HG03469 (cell line): ENCODE results near the gene GBX1.

Source experiments
- ATAC-seq: cut with Tn5 transposase; IDR thresholded peaks from one replicate; pipeline ENCODE4 v1.9.1; 2021; ENCODE audit warnings: mild to moderate bottlenecking, moderate library complexity, moderate number of reproducible peaks; ENCODE audit not compliant: unreplicated experiment

The GBX1 gene

DNA sequence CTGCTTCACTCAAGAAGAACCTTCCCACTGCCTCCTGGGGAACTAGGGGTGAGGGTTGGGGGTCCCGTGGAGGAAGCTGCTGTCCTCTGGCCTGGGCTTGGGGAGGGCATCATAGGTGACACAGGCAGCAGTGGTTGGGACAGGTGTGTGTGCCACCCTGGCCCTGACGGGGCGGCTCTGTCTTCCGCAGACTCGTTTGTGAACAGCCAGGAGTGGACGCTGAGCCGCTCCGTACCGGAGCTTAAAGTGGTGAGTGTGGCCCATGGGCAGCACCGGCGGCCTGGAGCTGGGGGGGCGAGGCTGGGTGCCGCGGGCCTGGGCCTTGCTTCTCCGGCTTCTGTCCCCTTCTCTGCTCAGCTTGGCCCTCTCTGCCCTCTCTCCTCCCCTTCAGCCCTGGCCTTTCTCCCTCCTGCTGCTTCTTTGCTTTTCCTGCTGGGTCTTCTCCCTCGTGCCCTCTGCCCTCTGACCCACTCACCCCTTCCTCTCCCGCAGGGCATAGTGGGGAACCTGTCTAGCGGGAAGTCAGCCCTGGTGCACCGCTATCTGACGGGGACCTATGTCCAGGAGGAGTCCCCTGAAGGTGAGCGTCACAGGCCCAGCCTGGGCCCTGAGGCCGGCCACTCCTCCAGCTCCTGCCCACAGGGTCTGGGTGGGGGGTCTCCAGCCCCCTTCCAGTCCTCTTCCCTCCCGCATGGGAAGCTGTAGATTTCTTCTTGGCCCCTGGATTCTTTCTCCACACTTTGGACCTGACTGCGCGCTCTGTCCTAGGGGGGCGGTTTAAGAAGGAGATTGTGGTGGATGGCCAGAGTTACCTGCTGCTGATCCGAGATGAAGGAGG is 50.7 kb downstream of the GBX1 start:
- ATAC-seq = no peak

DNA sequence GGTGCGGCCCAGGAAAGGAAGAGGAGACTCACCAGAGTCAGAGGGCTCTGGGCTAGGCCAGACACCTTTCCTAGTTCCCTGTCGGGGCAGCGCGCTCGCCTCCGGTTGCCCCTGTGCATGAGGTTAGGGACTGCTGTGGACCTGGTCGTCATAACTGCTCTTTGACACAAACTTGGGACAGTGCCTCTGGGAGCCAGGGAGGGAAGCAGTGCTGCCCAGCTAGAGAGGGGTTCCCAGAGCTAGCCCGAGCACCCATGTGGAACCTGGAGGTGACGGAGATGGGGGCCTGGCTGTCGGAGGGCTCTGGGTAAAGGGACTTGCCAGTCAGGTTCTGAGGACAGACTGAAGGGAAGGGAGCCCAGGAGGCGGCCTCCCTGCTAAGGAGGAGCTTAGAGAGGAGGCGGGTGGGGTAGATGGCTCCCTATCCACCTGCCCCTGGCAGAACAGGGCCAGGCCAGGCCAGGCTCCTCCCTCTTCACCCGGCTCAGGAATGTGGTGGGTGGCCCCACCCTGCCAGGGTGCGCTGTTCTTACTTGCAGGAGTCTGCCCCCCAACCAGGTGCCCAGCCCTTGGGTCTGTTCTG is 51.6 kb downstream of the GBX1 start:
- no peak for ATAC-seq

DNA sequence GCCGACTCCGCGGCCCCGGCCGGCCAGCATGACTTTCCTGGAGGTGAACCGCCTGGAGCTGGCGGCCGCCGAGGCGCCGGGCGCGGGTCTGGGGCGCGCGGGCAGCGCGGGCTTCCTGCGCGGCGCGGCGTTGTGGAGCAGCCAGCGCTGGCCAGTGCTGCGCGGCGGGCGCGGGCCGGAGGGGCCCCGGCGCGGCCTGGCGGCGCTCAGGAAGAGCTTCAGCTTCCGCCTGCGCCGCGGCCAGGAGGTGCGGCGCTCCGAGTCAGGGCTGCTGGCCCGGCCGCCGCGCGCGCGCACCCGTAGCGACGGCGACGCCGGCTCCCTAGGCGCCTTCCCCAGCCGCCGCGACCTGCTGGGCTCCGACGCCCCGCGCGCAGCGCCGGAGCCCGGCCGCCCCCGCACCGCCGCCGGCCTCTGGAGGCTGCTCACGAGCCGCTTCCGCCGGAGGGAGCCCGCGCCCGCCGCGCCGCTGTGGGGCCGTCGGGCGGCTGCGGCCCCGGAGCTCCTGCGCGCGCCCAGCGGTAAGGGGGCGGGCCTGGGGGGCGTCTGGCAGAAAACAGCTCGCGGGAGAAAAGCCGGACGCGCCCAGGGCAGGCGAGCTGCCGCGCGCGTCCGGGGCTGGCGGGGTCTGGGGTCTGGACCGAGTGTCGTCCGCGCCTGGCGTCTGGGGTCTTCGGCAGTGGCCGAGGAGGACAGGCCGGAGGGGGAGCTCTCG is 52.2 kb downstream of the GBX1 start:
- ATAC-seq = no peak

DNA sequence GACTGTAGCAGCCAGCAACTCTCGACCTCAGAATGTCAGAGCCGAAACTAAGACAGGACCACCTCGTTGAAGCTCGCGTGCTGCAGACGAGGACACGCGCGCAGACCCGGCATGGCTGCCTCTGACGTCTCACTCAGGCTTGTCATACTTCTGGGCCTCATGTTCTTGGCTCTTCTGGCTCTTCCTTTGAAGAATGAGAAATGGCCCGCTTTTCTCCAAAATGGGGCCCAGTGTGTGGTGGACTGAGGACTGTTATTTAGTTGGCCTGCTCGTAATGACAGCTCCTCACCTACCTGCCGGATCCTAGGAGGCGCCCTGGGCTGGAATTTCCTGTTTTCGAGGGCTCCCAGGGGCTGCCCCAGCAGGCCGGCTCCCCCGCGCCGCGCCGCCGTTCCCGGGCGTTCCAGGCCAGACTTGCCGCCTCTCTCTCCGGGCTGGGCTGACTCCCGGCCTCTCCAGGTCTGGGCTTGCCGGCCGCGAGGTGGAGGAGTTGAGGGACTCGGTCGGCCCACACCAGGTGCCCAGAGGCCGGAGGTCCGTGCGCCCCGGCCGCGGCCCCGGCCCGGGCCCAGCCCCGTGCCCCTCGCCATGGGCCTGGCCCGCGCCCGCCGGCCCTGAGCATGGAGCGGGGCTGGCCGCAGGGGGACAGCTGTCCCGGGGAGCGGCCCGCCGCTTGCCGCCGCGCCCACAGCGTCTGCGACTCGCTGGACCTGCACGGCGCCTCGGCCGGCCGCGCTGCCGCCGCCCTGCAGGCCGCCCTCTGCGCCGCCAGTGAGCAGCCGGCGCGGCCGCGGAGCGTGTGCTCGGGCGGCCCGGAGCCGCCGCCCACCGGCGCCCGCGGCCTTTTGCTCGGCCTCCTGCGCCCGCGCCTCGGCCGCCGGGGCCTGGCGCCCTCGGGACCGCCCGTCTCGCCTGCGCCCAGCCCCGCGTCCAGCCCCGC is 53.1 kb downstream of the GBX1 start:
- ATAC-seq = no peak

DNA sequence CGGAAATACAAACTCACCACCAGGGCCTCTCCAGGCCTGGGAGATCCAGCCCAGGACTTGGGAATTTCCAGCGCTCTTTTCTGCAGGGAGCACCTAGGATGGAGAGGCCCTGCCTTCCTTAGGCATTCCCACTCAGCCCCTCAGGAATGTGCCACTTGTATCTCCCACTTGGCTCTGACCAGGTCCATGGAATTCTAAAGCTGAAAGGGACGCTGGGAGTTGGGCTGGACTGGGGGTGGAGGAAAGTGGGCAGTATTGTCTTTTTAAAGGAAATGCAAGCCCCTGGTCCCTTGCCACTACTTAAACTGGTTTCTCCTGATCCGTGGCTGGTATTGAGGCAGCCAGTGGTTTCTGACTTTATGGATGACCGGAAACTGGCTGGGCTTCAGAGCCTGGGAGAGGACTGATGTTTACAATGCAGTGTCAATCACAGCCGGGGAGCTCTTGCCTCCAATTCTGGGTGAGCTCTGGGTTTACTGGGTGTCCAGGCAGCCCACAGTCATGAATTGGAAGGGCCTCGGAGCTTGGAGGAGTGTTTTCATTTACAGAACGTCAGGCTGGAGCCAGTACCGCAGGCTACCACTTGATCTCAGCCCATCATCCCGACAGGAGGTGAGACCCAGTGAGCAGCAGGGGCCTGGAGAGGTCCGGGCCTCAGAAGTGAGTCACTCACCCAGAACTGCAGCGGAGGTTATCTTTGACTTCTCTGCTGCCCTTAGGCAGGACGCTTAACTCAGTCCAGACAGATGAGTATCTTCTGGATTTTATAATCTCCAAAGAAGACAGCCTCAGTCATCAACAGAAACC is 53.9 kb downstream of the GBX1 start:
- ATAC-seq = no peak

DNA sequence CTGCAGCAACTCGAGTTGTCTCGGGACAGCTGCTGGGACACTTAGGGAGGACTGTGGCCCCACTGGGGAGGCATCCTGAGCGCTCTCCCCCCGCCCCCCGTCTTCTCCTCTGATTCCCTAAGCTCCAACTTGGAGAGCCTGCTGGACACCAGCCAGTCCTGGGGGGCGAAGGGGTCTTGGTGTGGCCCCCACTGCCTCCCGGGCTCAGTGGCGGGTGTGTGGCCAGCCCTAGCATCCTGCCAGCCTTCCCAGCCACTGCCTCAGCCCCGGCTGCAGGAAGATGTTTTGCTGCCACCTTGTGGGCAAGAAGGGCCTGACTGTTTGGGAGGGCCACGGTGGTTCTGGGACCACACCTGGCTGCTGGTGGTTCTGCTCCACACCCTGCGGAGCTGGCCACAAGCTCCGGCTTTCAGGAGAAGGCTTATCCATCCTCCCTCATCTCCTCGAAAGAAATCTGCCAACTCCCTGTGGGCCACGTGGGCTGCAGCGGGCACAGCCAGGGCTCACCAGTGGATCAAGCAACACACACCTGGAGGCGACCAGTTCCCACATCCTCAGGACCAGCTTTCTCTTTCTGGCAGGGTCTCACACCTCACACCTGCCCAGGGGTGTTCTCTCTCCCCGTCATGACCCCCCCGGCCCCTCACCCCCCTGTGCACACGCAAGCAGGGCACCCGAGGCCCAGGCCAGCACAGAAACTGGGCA is 56.4 kb downstream of the GBX1 start:
- ATAC-seq = no peak

DNA sequence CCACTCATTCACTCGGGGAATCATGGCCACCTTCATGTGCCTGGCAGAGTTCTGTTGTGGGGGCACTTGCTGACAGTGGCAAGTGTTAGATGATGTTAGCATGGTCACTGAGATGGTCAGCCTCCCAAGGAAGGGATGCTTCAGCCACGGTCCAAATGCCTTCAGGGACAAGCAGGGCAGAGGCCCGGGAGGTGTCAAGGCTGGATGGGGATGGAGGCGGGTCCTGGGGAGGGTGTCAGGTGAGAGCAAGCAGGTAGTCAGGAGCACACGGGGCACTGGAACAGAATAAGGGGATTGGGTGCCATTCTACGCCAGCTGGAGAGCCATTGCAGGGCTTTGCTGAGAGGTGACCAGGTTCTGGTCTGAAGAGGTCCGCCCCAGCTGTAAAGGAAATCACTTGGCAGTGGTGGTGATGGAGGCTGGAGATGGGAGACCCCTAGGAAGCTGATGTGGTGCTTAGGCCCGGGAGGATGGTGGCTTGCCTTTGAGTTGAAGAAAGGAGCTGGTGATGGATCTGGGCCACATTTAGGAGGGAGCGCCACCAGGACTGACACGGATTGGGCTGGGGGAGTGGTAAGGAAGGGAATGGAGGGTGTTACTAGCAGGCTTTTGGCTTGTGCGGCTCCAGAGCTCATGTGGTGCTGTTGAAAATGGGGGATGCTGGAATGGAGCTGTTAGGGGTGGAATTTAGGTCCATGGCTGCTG is 57.1 kb downstream of the GBX1 start:
- no peak for ATAC-seq

DNA sequence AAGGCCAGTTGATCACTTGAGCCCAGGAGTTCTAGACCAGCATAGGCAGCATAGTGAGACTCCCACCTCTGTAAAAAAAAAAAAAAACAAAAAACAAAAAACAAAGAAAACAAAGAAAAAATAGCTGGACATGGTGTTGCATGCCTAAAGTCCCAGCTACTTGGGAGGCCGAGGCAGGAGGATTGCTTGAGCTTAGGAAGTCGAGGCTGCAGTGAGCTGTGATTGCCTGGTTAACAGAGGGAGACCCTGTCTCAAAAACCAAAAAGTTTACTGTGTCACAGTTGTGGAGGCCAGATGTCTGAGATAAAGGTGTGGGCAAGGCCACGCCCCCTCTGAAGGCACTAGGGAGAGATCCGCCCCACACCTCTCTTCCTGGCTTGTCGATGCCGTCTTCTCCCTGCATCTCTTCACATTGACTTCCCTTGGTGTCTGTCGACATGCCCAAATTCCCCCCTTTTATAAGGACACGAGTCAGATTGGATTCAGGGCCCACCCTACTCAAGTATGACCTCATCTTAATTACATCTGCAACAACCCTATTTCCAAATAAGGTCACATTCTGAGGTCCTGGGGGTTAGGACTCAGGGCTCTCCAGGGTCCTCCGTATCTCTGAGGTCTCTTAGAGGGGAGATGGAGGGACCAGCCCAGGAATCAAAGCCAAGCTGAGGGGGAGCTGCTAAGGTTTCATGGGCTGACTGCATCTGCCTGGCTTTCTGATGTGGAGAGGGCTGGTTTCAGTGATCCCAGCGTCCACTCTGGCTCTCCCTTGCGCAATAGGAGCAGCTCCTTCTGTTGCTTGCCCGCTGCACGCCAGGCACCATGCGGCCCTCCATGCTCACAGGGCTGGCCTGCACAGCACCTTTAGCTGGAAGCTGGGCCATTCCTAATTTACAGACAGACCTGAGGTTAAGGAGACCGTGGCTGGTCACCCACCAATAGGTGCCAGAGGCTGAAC is 58.1 kb downstream of the GBX1 start:
- ATAC-seq = no peak

DNA sequence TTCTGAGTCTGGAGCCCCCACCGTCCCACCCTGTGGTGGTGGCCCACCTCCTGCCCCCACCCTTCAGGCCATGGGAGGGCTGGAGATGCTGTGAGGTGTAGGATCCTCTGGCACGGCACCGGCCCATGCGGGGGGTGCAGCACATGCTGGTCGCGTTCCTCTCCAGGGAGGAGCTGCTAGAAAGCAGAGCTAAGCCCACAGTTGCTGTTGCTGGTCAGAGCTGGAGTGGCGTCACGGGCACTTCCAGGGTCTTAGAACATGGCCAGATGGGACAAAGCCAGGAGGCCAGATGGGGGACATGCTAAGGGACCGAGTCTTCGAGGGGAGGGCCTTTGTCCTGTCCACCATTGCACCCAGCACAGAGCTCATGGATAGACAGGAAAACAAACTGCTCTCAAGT is 59.6 kb downstream of the GBX1 start:
- ATAC-seq = no peak

DNA sequence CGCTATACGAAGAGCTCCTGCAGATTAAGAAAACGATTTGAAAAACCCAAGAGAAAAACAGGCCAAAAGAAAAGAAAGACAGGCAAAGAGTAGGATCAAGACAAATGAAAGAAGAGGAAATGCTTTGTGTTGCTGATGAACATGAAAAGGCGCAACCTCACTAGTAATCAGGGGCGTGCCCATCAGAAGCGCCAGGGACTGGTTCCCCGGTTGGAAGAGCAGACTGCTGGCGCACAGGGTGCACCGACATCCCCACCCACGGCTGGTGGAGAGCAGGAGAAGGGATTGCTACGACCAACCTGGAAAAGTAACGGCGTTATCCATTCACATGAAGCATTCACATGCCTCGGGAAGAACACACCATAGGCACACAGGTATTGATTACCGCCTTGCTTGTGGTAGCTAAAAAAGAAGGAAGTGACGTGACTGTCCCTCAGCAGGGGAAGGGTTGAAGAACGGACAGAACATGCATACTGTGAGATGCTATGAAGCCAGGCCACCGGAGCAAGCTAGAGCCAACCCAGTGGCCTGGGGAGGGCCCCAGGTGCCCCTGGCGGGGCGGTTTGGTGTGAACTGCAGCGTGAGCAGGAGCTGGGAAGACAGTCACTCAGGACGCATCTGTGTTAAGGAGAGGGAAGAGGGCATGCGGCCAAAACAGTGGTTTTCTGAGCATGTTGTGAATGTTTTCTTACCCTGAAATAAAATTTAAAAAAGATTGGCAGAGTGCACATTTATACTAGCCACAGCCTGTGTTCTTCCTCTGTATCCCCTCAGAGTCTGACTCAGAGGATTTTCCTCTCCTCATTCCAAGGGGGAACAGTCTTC is 62.9 kb downstream of the GBX1 start:
- no peak for ATAC-seq

DNA sequence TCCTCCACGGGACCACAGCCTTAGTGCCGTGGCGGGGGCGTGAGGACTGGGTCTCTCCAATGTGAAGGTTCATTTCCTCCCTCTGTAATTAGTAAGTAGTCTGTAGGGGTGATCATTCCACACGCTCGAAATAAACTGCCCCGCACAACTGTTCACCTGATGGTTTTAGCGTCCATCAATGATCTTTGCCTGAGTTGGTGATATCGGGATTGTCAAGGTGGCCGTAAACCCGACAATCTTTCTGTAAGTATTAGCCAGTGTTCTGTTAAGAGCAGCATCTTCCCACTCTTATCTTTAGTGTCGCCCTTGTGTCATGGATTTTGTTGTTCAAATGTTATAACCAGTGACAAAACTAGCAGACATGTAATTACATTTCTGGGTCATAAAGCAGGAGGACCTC is 63.5 kb downstream of the GBX1 start:
- ATAC-seq = no peak

DNA sequence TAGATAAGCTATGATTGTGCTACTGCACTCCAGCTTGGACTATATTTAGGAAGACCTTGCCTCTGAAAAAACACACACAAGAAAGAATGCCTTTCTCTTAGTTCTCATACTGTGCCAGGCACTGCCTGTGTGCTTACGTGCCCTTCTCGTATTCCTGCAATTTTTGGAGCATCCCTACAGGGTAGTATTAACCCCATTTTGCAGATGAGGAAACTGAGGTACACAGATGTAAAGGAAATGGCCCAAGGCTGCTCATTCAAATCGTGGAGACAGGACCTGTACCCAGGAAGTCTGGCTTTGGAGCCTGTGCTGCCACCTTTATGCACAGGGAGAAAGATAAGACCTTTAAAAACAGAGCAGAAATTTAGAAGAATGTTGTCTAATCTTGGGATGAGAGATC is 64.5 kb downstream of the GBX1 start:
- no peak for ATAC-seq

DNA sequence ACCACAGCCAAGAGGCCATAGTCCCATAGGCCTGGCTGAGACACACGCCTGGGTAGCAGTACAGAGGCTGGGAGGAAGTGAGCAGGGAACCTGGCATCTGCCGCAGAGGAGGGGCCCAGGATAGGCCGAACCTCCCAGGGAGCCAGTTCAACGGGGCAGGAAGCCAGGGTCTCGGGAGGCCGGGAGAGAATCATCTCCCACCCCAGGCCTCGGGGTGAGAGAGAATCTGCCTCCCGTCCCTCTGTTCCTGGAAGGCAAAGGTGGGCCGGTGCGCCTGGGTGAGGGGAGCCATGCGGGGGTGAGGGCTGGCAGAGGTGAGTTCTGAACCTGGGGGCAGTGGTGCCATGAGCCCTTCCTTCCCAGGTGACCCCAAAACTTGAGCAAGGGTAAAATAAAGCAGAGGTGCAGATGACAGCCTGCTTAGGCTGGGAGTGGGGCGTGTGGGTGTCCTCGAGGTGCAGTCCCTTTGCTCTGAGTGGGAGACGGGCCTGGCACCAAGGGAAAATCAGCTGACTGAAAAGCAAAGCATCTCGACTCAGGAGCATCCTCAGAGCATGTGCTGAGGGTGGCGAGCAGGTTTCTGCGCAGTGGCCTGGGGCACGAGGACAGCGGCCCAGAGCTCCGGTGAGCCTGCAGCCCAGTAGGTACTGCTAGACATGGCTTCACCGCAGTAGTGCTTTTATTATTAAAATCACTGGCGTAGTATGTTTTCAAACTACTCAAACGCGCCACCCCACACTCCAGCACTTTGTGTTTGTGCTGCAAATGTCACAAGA is 65.7 kb downstream of the GBX1 start:
- ATAC-seq = no peak

DNA sequence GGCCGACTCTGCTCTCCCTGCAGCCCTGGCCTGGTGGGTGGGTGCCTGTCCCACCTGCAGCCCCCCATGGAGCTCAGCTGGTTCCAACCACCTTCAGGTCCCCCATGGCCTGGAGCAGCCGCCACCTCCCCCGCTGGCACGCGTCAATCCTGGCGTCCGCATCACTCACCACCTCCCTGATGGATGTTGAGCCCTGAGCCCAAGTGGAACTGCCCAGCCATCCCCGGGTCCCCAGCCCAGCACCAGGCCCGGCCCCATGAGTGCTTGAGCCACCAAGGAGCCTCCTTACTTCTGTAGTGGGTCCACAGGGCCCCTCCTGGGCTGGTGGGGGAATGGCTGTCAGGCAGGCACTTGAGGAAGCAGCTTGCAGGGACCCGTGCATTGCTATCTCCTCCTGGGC is 66.6 kb downstream of the GBX1 start:
- no peak for ATAC-seq

DNA sequence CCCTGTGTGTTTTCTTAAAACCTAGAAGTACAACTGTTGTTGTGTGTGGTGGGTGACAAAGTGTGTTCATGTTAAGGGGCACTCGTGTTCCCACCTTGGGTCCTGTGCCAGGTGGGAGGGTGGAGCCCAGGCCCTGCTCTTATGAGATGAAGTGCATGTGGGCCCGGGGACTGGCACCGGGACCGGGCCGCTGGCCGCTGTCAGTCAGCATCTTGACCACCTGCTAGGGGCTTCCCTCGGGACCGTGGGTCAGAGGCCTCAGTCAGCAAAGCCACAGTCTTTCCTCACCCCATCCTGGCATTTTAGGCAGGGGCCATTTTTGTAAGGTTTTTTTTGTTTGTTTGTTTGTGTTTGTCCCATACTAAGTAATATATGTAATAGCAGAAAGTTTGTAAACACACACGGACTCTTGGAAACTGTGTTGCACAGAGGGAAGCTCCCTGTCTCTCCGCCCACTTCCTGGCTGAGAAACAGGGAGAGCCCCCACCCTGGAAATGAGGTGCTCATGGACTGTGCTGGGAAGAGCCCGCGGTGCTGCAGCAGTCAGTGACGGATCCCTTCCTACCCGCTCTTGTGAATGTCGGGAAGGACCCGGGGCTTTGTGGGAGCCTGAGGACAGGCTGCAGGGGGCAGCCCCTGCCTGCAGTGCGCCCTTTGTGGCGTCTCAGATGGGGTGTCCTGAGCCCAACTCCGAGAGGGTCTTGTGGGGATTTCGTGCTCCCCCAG is 67.8 kb downstream of the GBX1 start:
- ATAC-seq = no peak
